Ovary (tissue), 9 donors: ENCODE results near the gene SHC1. TPM values are rescaled to one million over a fixed set of nuclear protein-coding genes. Genes with fewer than 3 reads are reported as not detected.
A peak's percentile ranks its signal among the peaks of the same experiment; 100 is the strongest.

ENCODE experiments used
- DNase-seq, 5 donors: peaks; one replicate each; pipeline ENCODE4 v3.0.0-alpha.2; 2019 to 2020
- H3K27ac ChIP-seq, 2 donors: fragments of 200-600 bp; one replicate each; pipeline versions ENCODE4 v1.5.1 to v1.8.0; 2019 to 2022
- H3K27me3 ChIP-seq: fragments of 200-600 bp; one replicate; pipeline ENCODE4 v1.8.0; 2022
- H3K36me3 ChIP-seq: fragments of 200-600 bp; sonication (generic); one replicate; pipeline ENCODE4 v1.5.1; 2019
- H3K4me1 ChIP-seq: one replicate; pipeline ENCODE4 v1.8.1; 2013; ENCODE audit warnings: mild to moderate bottlenecking, moderate library complexity; ENCODE audit not compliant: insufficient read depth
- H3K4me3 ChIP-seq: fragments of 200-600 bp; sonication (generic); one replicate; pipeline ENCODE4 v1.5.1; 2017
- H3K9me3 ChIP-seq, 2 donors: fragments of 200-600 bp in 1 of 2; sonication (generic) in 1 of 2; one replicate each; pipeline versions ENCODE4 v1.5.1 to v1.8.1; 2013 to 2019; ENCODE audit warnings: mild to moderate bottlenecking in 1 of 2, moderate library complexity in 1 of 2
- CTCF ChIP-seq, 3 donors: fragments of 450-650 bp in 2 of 3; fragments of 200-600 bp in 1 of 3; IDR thresholded peaks; one replicate each; pipeline versions ENCODE4 v1.5.1 to v1.8.0; 2016 to 2022; ENCODE audit warnings: antibody characterized with exemption in 3 of 3, mild to moderate bottlenecking in 1 of 3
- EP300 ChIP-seq: sonication (generic); formaldehyde crosslinking; IDR thresholded peaks from one replicate; pipeline ENCODE4 v1.6.1; 2017; ENCODE audit warnings: antibody characterized with exemption
- POLR2A ChIP-seq: fragments of 450-650 bp; IDR thresholded peaks from one replicate; pipeline ENCODE4 v1.6.1; 2017; ENCODE audit warnings: antibody characterized with exemption, mild to moderate bottlenecking, moderate library complexity
- WGBS, 3 donors: extraction: QIAGEN DNeasy Blood & Tissue Kit in 1 of 3; methylation state at CpG; one replicate each; pipeline versions ENCODE4 v1.1.5 to v1.1.7; 2013 to 2017; 5-methylcytosine and 5-hydroxymethylcytosine counted together
- intact Hi-C, 4 donors: fragments of 100-400 bp; cut with DNase I; formaldehyde crosslinking; loops; one replicate each; pipeline versions ENCODE4 v1.11.0 to v1.15.1; 2022 to 2023
- polyA plus RNA-seq, 2 donors: library from polyadenylated mRNA; stranded (reverse); fragments of 200-250 nt in 1 of 2; fragments of 350-450 nt in 1 of 2; fragmentation: Illumina TruSeq in 1 of 2; extraction: RNeasy Lipid Tissue Mini Kit (QIAGEN cat#74804) in 1 of 2; gene quantifications; one replicate each; pipeline ENCODE4 v1.2.3, GENCODE V29; 2013 to 2014
- total RNA-seq, 7 donors: library from RNA; depleted of rRNA in 2 of 7; stranded (reverse); fragments of >200 nt in 2 of 7; fragmentation: NEBNext Ultra II Directional in 3 of 7; extraction: Animal tissue kit (Norgen Biotek cat#: 25700) in 3 of 7; gene quantifications; one replicate each; pipeline versions ENCODE4 v1.1.0 to v1.2.4, GENCODE V29; 2016 to 2023
- donor health status: DM: no; HTN: no; CAD: no; lungs with moderate emphysema.
- donor health status: DM: no; HTN: no; CAD: no.
- donor health status: Bipolar disorder and iron deficiency.
- donor health status: DM: yes; HTN: yes; CAD: no.
- donor health status: DM: no; HTN: no; CAD: no.
- donor health status: DM: yes; HTN: yes; CAD: no.

The SHC1 gene
- total and polyA plus RNA-seq, 9 donors: 36.8 to 183 (median 80.0) TPM

GRCh38 chr1:155009221-155009711 is 38.7 kb upstream of the SHC1 start:
- H3K4me1 ChIP-seq: peaks cover 19% of the 10 kb centered on the region
- 89 to 96% (median 91%) methylated on average over 12 of the region's 12 CpGs for WGBS, 3 donors
- no peaks in the 10 kb centered on the region for H3K27me3 ChIP-seq
- no peak overlapping the region for H3K27ac ChIP-seq
- DNase-seq: peak in 1 of 5 donors; percentile 25
- no peak overlapping the region for H3K4me3 ChIP-seq
- no peaks in the 10 kb centered on the region for H3K36me3 ChIP-seq
- intact Hi-C loops: no loop called here
- no peaks in the 10 kb centered on the region for H3K9me3 ChIP-seq
- TF ChIP-seq CTCF (IDR thresholded peaks at IDR 0.05) (no peak), POLR2A (no peak), EP300 (no peak)

GRCh38 chr1:155008015-155008941 is 37.7 kb upstream of the SHC1 start:
- WGBS, 3 donors: 75 to 87% (median 76%) methylated on average over 14 to 16 of the region's 16 CpGs
- no peaks in the 10 kb centered on the region for H3K9me3 ChIP-seq
- H3K27ac ChIP-seq: no peak overlapping the region
- no peak overlapping the region for H3K4me3 ChIP-seq
- H3K36me3 ChIP-seq: no peaks in the 10 kb centered on the region
- H3K27me3 ChIP-seq: no peaks in the 10 kb centered on the region
- TF ChIP-seq CTCF (IDR thresholded peaks at IDR 0.05) (no peak), EP300 (no peak), POLR2A (no peak)
- intact Hi-C loops: no loop called here
- DNase-seq: no peak
- peaks cover 21% of the 10 kb centered on the region for H3K4me1 ChIP-seq

GRCh38 chr1:155007251-155007828 is 36.8 kb upstream of the SHC1 start:
- 84 to 89% (median 84%) methylated on average over 6 of the region's 6 CpGs for WGBS, 3 donors
- no peak overlapping the region for H3K27ac ChIP-seq
- TF ChIP-seq CTCF (IDR thresholded peaks at IDR 0.05) (no peak), POLR2A (no peak), EP300 (no peak)
- no peaks in the 10 kb centered on the region for H3K9me3 ChIP-seq
- H3K4me3 ChIP-seq: no peak overlapping the region
- no peaks in the 10 kb centered on the region for H3K27me3 ChIP-seq
- no peaks in the 10 kb centered on the region for H3K36me3 ChIP-seq
- peaks cover 21% of the 10 kb centered on the region for H3K4me1 ChIP-seq
- DNase-seq: peak in 1 of 5 donors; percentile 53
- intact Hi-C loops: no loop called here

GRCh38 chr1:155006601-155007101 is 36.1 kb upstream of the SHC1 start:
- intact Hi-C loops: no loop called here
- Histone ChIP-seq H3K27ac (no peak overlapping the region), H3K4me3 (no peak overlapping the region), H3K27me3 (no peaks in the 10 kb centered on the region), H3K9me3 (no peaks in the 10 kb centered on the region), H3K36me3 (no peaks in the 10 kb centered on the region), H3K4me1 (peaks cover 17% of the 10 kb centered on the region)
- no peak for TF ChIP-seq CTCF (IDR thresholded peaks at IDR 0.05)
- no peak for TF ChIP-seq EP300
- TF ChIP-seq POLR2A: no peak
- 69 to 75% (median 71%) methylated on average over 2 of the region's 2 CpGs for WGBS, 3 donors
- DNase-seq: no peak
